Vagina (tissue), 2 donors: ENCODE results near the gene GPR176. TPM values are rescaled to one million over a fixed set of nuclear protein-coding genes. Genes with fewer than 3 reads are reported as not detected.

Experiments used
- DNase-seq, 2 donors: peaks; one replicate each; pipeline ENCODE4 v3.0.0-alpha.2; 2017; ENCODE audit errors: extremely low spot score in 2 of 2
- H3K27ac ChIP-seq: fragments of 200-600 bp; sonication (generic); one replicate; pipeline ENCODE4 v1.5.1; 2019
- H3K27me3 ChIP-seq: fragments of 200-600 bp; sonication (generic); one replicate; pipeline ENCODE4 v1.5.1; 2019
- H3K36me3 ChIP-seq, 2 donors: fragments of 200-600 bp; sonication (generic); one replicate each; pipeline ENCODE4 v1.5.1; 2017 to 2019
- H3K4me1 ChIP-seq: fragments of 200-600 bp; sonication (generic); one replicate; pipeline ENCODE4 v1.5.1; 2019
- H3K4me3 ChIP-seq, 2 donors: fragments of 200-600 bp; sonication (generic); 1 replicate in 1 of 2; 2 replicates in 1 of 2; pipeline ENCODE4 v1.5.1; 2016 to 2019
- H3K9me3 ChIP-seq: fragments of 200-600 bp; sonication (generic); one replicate; pipeline ENCODE4 v1.5.1; 2019
- CTCF ChIP-seq, 3 experiments: fragments of 450-650 bp in 2 of 3; fragments of 200-600 bp in 1 of 3; sonication (generic) in 1 of 3; IDR thresholded peaks; one replicate each; pipeline ENCODE4 v1.5.1; 2017 to 2019; ENCODE audit warnings: antibody characterized with exemption in 3 of 3, mild to moderate bottlenecking in 2 of 3, moderate library complexity in 2 of 3
- POLR2A ChIP-seq, 2 donors: fragments of 450-650 bp; IDR thresholded peaks; one replicate each; pipeline ENCODE4 v1.6.1; 2017; ENCODE audit warnings: antibody characterized with exemption in 2 of 2, mild to moderate bottlenecking in 2 of 2, moderate library complexity in 2 of 2
- POLR2AphosphoS5 ChIP-seq, 2 donors: sonication (generic); formaldehyde crosslinking; IDR thresholded peaks; one replicate each; pipeline ENCODE4 v1.9.0; 2017; ENCODE audit warnings: antibody characterized with exemption in 2 of 2, mild to moderate bottlenecking in 2 of 2, low read depth in 1 of 2; ENCODE audit not compliant: insufficient read depth in 1 of 2
- intact Hi-C: fragments of 100-400 bp; cut with DNase I; formaldehyde crosslinking; loops from one replicate; pipeline ENCODE4 v1.15.1; 2023
- total RNA-seq: library from RNA; depleted of rRNA; stranded (reverse); fragments of >200 nt; gene quantifications from one replicate; pipeline ENCODE4 v1.2.3, GENCODE V29; 2016

GPR176 gene
- total RNA-seq, 1 donor from 2014 or later, result 5.4 TPM

GRCh38 chr15:39963786-39964185 lies 43.7 kb upstream of the GPR176 start:
- intact Hi-C loops, result no loop called here
- no peak overlapping the region for H3K4me3 ChIP-seq
- no peaks in the 10 kb centered on the region for H3K4me1 ChIP-seq
- H3K27ac ChIP-seq, result no peak overlapping the region
- TF ChIP-seq POLR2A (IDR thresholded peaks at IDR 0.05) (no peak), CTCF (IDR thresholded peaks at IDR 0.05) (no peak), POLR2AphosphoS5 (IDR thresholded peaks at IDR 0.05; ENCODE audit: insufficient read depth in 1 of 2, low read depth in 1 of 2) (no peak)
- DNase-seq, result no peak
- H3K9me3 ChIP-seq, result no peaks in the 10 kb centered on the region
- H3K27me3 ChIP-seq, result no peaks in the 10 kb centered on the region
- peaks cover 0 to 32% of the 10 kb centered on the region in 2 donors for H3K36me3 ChIP-seq

- H3K36me3 ChIP-seq, result peaks cover 0 to 32% of the 10 kb centered on the region in 2 donors
- no peak overlapping the region for H3K4me3 ChIP-seq
- no peaks in the 10 kb centered on the region for H3K27me3 ChIP-seq
- TF ChIP-seq POLR2AphosphoS5 (IDR thresholded peaks at IDR 0.05; ENCODE audit: insufficient read depth in 1 of 2, low read depth in 1 of 2) (no peak), POLR2A (IDR thresholded peaks at IDR 0.05) (no peak), CTCF (IDR thresholded peaks at IDR 0.05) (no peak)
- H3K27ac ChIP-seq, result no peak overlapping the region
- DNase-seq, result no peak
- no peaks in the 10 kb centered on the region for H3K9me3 ChIP-seq
- no peaks in the 10 kb centered on the region for H3K4me1 ChIP-seq
- intact Hi-C loops, result no loop called here
Measured at GRCh38 chr15:39961051-39961450, 41.0 kb upstream of the GPR176 start.

- H3K9me3 ChIP-seq, result no peaks in the 10 kb centered on the region
- no peaks in the 10 kb centered on the region for H3K27me3 ChIP-seq
- H3K27ac ChIP-seq, result no peak overlapping the region
- intact Hi-C loops, result no loop called here
- H3K4me1 ChIP-seq, result no peaks in the 10 kb centered on the region
- H3K4me3 ChIP-seq, result no peak overlapping the region
- peaks cover 0 to 32% of the 10 kb centered on the region in 2 donors for H3K36me3 ChIP-seq
- no peak for DNase-seq
- TF ChIP-seq CTCF (IDR thresholded peaks at IDR 0.05), result no peak
- TF ChIP-seq POLR2A (IDR thresholded peaks at IDR 0.05), result no peak
- no peak for TF ChIP-seq POLR2AphosphoS5 (IDR thresholded peaks at IDR 0.05; ENCODE audit: insufficient read depth in 1 of 2, low read depth in 1 of 2)
Measured at GRCh38 chr15:39960411-39960810, 40.3 kb upstream of the GPR176 start.

- H3K9me3 ChIP-seq, result no peaks in the 10 kb centered on the region
- no peak for DNase-seq
- intact Hi-C loops, result no loop called here
- TF ChIP-seq CTCF (IDR thresholded peaks at IDR 0.05), result no peak
- no peak for TF ChIP-seq POLR2AphosphoS5 (IDR thresholded peaks at IDR 0.05; ENCODE audit: insufficient read depth in 1 of 2, low read depth in 1 of 2)
- TF ChIP-seq POLR2A (IDR thresholded peaks at IDR 0.05), result no peak
- H3K36me3 ChIP-seq, result peaks cover 0 to 42% of the 10 kb centered on the region in 2 donors
- no peaks in the 10 kb centered on the region for H3K4me1 ChIP-seq
- no peaks in the 10 kb centered on the region for H3K27me3 ChIP-seq
- H3K4me3 ChIP-seq, result no peak overlapping the region
- H3K27ac ChIP-seq, result no peak overlapping the region
Measured at GRCh38 chr15:39959411-39959810, 39.3 kb upstream of the GPR176 start.

GRCh38 chr15:39957481-39957880 lies 37.4 kb upstream of the GPR176 start:
- H3K4me3 ChIP-seq, result no peak overlapping the region
- DNase-seq, result no peak
- H3K27ac ChIP-seq, result no peak overlapping the region
- TF ChIP-seq CTCF (IDR thresholded peaks at IDR 0.05), result no peak
- TF ChIP-seq POLR2AphosphoS5 (IDR thresholded peaks at IDR 0.05; ENCODE audit: insufficient read depth in 1 of 2, low read depth in 1 of 2), result no peak
- TF ChIP-seq POLR2A (IDR thresholded peaks at IDR 0.05), result no peak
- H3K9me3 ChIP-seq, result no peaks in the 10 kb centered on the region
- no peaks in the 10 kb centered on the region for H3K27me3 ChIP-seq
- intact Hi-C loops, result no loop called here
- H3K36me3 ChIP-seq, result peaks cover 0 to 49% of the 10 kb centered on the region in 2 donors
- no peaks in the 10 kb centered on the region for H3K4me1 ChIP-seq
